Mesendoderm (in vitro differentiated cells): ENCODE results near the gene IL21.

Experiments used
- DNase-seq: peaks from one replicate; pipeline ENCODE4 v3.0.0; 2013
- H2AK5ac ChIP-seq: 2 replicates; pipeline ENCODE4 v1.6.1; 2013; ENCODE audit warnings: low read length, inconsistent platforms
- H2BK120ac ChIP-seq: 2 replicates; pipeline ENCODE4 v1.6.1; 2013; ENCODE audit warnings: low read depth, mild to moderate bottlenecking, low read length, moderate library complexity, mixed read lengths
- H2BK15ac ChIP-seq: replicated peaks from 2 replicates; pipeline ENCODE4 v1.6.1; 2013; ENCODE audit warnings: low read depth, mild to moderate bottlenecking, moderate library complexity
- H2BK5ac ChIP-seq: 2 replicates; pipeline ENCODE4 v1.6.1; 2013; ENCODE audit warnings: low read length, inconsistent platforms
- H3K18ac ChIP-seq: 2 replicates; pipeline ENCODE4 v1.6.1; 2013; ENCODE audit warnings: mild to moderate bottlenecking, low read length, mixed read lengths
- H3K23ac ChIP-seq: one replicate; pipeline ENCODE4 v1.6.1; 2013; ENCODE audit warnings: low read length
- H3K27ac ChIP-seq: 2 replicates; pipeline ENCODE4 v1.5.1; 2013; ENCODE audit warnings: low read depth, mild to moderate bottlenecking, inconsistent platforms, low read length, moderate library complexity
- H3K27me3 ChIP-seq: 2 replicates; pipeline ENCODE4 v1.6.1; 2013; ENCODE audit warnings: low read length, control low read depth, mild to moderate bottlenecking, inconsistent platforms; ENCODE audit not compliant: insufficient read depth, poor library complexity
- H3K36me3 ChIP-seq: 2 replicates; pipeline ENCODE4 v1.6.1; 2013; ENCODE audit warnings: low read length, inconsistent platforms; ENCODE audit not compliant: control insufficient read depth, insufficient read depth
- H3K4ac ChIP-seq: one replicate; pipeline ENCODE4 v1.6.1; 2013; ENCODE audit warnings: low read depth, mild to moderate bottlenecking, low read length, moderate library complexity
- H3K4me1 ChIP-seq: 2 replicates; pipeline ENCODE4 v1.6.1; 2013; ENCODE audit warnings: low read depth, low read length, inconsistent platforms; ENCODE audit not compliant: control insufficient read depth
- H3K4me2 ChIP-seq: 2 replicates; pipeline ENCODE4 v1.6.1; 2013; ENCODE audit warnings: low read length
- H3K4me3 ChIP-seq: 2 replicates; pipeline ENCODE4 v1.5.1; 2013; ENCODE audit warnings: mild to moderate bottlenecking, low read length
- H3K56ac ChIP-seq: one replicate; pipeline ENCODE4 v1.6.1; 2013; ENCODE audit warnings: low read length
- H3K79me1 ChIP-seq: 2 replicates; pipeline ENCODE4 v1.6.1; 2013; ENCODE audit warnings: low read length, inconsistent platforms
- H3K79me2 ChIP-seq: 2 replicates; pipeline ENCODE4 v1.6.1; 2013; ENCODE audit warnings: mild to moderate bottlenecking, low read length; ENCODE audit not compliant: control insufficient read depth, insufficient read depth
- H3K9ac ChIP-seq: 2 replicates; pipeline ENCODE4 v1.6.1; 2013; ENCODE audit warnings: low read length, inconsistent platforms
- H4K5ac ChIP-seq: one replicate; pipeline ENCODE4 v1.6.1; 2013; ENCODE audit warnings: low read length
- H4K8ac ChIP-seq: one replicate; pipeline ENCODE4 v1.6.1; 2013; ENCODE audit warnings: low read depth, mild to moderate bottlenecking, control low read depth, low read length, moderate library complexity
- WGBS: extraction: QIAGEN DNeasy Blood & Tissue Kit; methylation state at CpG from one replicate; pipeline ENCODE4 v1.1.7; 2013; ENCODE audit warnings: low lambda C conversion rate, missing lambda C conversion rate; ENCODE audit not compliant: insufficient coverage; ENCODE audit errors: extremely low coverage; 5-methylcytosine and 5-hydroxymethylcytosine counted together

IL21 gene

GRCh38 chr4:122643257-122643656, 22.4 kb upstream of the IL21 start:
- no peaks in the 10 kb centered on the region for H3K36me3 ChIP-seq

GRCh38 chr4:122639181-122639580, 18.3 kb upstream of the IL21 start:
- H2BK15ac ChIP-seq: no peak overlapping the region
- H4K5ac ChIP-seq: no peak overlapping the region
- no peak for DNase-seq
- no peak overlapping the region for H3K23ac ChIP-seq
- H3K9ac ChIP-seq: no peak overlapping the region
- no peaks in the 10 kb centered on the region for H3K79me1 ChIP-seq
- H3K4ac ChIP-seq: no peak overlapping the region
- H3K18ac ChIP-seq: no peak overlapping the region
- H3K4me1 ChIP-seq: no peaks in the 10 kb centered on the region
- no CpG with 5 or more reads among the region's 3 CpGs for WGBS
- no peaks in the 10 kb centered on the region for H3K27me3 ChIP-seq
- no peaks in the 10 kb centered on the region for H3K36me3 ChIP-seq
- no peak overlapping the region for H2BK120ac ChIP-seq
- H3K56ac ChIP-seq: no peak overlapping the region
- H3K4me3 ChIP-seq: no peak overlapping the region
- no peak overlapping the region for H3K27ac ChIP-seq
- no peak overlapping the region for H2AK5ac ChIP-seq
- H3K79me2 ChIP-seq: no peaks in the 10 kb centered on the region
- no peak overlapping the region for H3K4me2 ChIP-seq
- no peak overlapping the region for H4K8ac ChIP-seq
- no peak overlapping the region for H2BK5ac ChIP-seq

More at GRCh38 chr4:122643257-122643656, 22.4 kb upstream of the IL21 start:
- Histone ChIP-seq H3K4me2 (no peak overlapping the region), H3K23ac (no peak overlapping the region), H3K27ac (no peak overlapping the region), H3K79me2 (no peaks in the 10 kb centered on the region), H2AK5ac (no peak overlapping the region), H3K4ac (no peak overlapping the region), H2BK120ac (no peak overlapping the region), H3K4me1 (no peaks in the 10 kb centered on the region), H3K79me1 (no peaks in the 10 kb centered on the region), H3K18ac (no peak overlapping the region), H3K9ac (no peak overlapping the region), H3K27me3 (no peaks in the 10 kb centered on the region), H2BK15ac (no peak overlapping the region), H2BK5ac (no peak overlapping the region), H4K5ac (no peak overlapping the region), H4K8ac (no peak overlapping the region), H3K4me3 (no peak overlapping the region), H3K56ac (no peak overlapping the region)
- no peak for DNase-seq
- no CpG with 5 or more reads among the region's 2 CpGs for WGBS

GRCh38 chr4:122636697-122637096, 15.8 kb upstream of the IL21 start:
- H3K36me3 ChIP-seq: no peaks in the 10 kb centered on the region
- H3K4me2 ChIP-seq: no peak overlapping the region
- DNase-seq: no peak
- no peak overlapping the region for H3K4ac ChIP-seq
- H3K9ac ChIP-seq: no peak overlapping the region
- H2AK5ac ChIP-seq: no peak overlapping the region
- H3K23ac ChIP-seq: no peak overlapping the region
- no CpG with 5 or more reads among the region's 3 CpGs for WGBS
- H2BK15ac ChIP-seq: no peak overlapping the region
- H3K79me2 ChIP-seq: no peaks in the 10 kb centered on the region
- no peak overlapping the region for H3K27ac ChIP-seq
- no peak overlapping the region for H4K5ac ChIP-seq
- H2BK5ac ChIP-seq: no peak overlapping the region
- no peak overlapping the region for H3K56ac ChIP-seq
- no peaks in the 10 kb centered on the region for H3K4me1 ChIP-seq
- H2BK120ac ChIP-seq: no peak overlapping the region
- no peaks in the 10 kb centered on the region for H3K27me3 ChIP-seq
- no peak overlapping the region for H3K4me3 ChIP-seq
- no peak overlapping the region for H3K18ac ChIP-seq
- H4K8ac ChIP-seq: no peak overlapping the region
- no peaks in the 10 kb centered on the region for H3K79me1 ChIP-seq

- H2AK5ac ChIP-seq: no peak overlapping the region
- no peak overlapping the region for H3K4ac ChIP-seq
- H2BK120ac ChIP-seq: no peak overlapping the region
- H3K27me3 ChIP-seq: no peaks in the 10 kb centered on the region
- no peaks in the 10 kb centered on the region for H3K79me2 ChIP-seq
- H3K23ac ChIP-seq: no peak overlapping the region
- H3K79me1 ChIP-seq: no peaks in the 10 kb centered on the region
- no peak overlapping the region for H3K4me3 ChIP-seq
- H3K27ac ChIP-seq: no peak overlapping the region
- no peak overlapping the region for H4K5ac ChIP-seq
- no peak overlapping the region for H3K56ac ChIP-seq
- no peaks in the 10 kb centered on the region for H3K36me3 ChIP-seq
- no peak overlapping the region for H2BK5ac ChIP-seq
- H2BK15ac ChIP-seq: no peak overlapping the region
- no peak overlapping the region for H4K8ac ChIP-seq
- WGBS: no CpG with 5 or more reads among the region's 3 CpGs
- DNase-seq: no peak
- no peak overlapping the region for H3K18ac ChIP-seq
- no peak overlapping the region for H3K4me2 ChIP-seq
- no peak overlapping the region for H3K9ac ChIP-seq
- no peaks in the 10 kb centered on the region for H3K4me1 ChIP-seq
Observed at GRCh38 chr4:122635205-122635604, 14.3 kb upstream of the IL21 start.

- Histone ChIP-seq H3K4me2 (no peak overlapping the region), H3K4me3 (no peak overlapping the region), H3K18ac (no peak overlapping the region), H2BK5ac (no peak overlapping the region), H3K4me1 (no peaks in the 10 kb centered on the region), H3K9ac (no peak overlapping the region), H3K4ac (no peak overlapping the region), H2BK120ac (no peak overlapping the region), H3K27ac (no peak overlapping the region), H3K56ac (no peak overlapping the region), H3K23ac (no peak overlapping the region), H3K27me3 (no peaks in the 10 kb centered on the region), H4K8ac (no peak overlapping the region), H2AK5ac (no peak overlapping the region), H3K36me3 (no peaks in the 10 kb centered on the region), H3K79me1 (no peaks in the 10 kb centered on the region), H2BK15ac (no peak overlapping the region), H4K5ac (no peak overlapping the region), H3K79me2 (no peaks in the 10 kb centered on the region)
- no CpG with 5 or more reads among the region's 2 CpGs for WGBS
- no peak for DNase-seq
Observed at GRCh38 chr4:122633211-122633610, 12.3 kb upstream of the IL21 start.

GRCh38 chr4:122632396-122633143, 11.7 kb upstream of the IL21 start:
- H3K4ac ChIP-seq: no peak overlapping the region
- no peak for DNase-seq
- no peak overlapping the region for H3K27ac ChIP-seq
- H3K4me3 ChIP-seq: no peak overlapping the region
- no peaks in the 10 kb centered on the region for H3K79me2 ChIP-seq
- H3K27me3 ChIP-seq: no peaks in the 10 kb centered on the region
- no peak overlapping the region for H4K8ac ChIP-seq
- no peaks in the 10 kb centered on the region for H3K79me1 ChIP-seq
- no peak overlapping the region for H3K56ac ChIP-seq
- no peaks in the 10 kb centered on the region for H3K4me1 ChIP-seq
- H3K36me3 ChIP-seq: no peaks in the 10 kb centered on the region
- no peak overlapping the region for H4K5ac ChIP-seq
- H2BK120ac ChIP-seq: no peak overlapping the region
- no peak overlapping the region for H3K23ac ChIP-seq
- no peak overlapping the region for H2BK15ac ChIP-seq
- no peak overlapping the region for H3K18ac ChIP-seq
- H2BK5ac ChIP-seq: no peak overlapping the region
- H2AK5ac ChIP-seq: no peak overlapping the region
- H3K4me2 ChIP-seq: no peak overlapping the region
- no peak overlapping the region for H3K9ac ChIP-seq
- WGBS: no CpG with 5 or more reads among the region's 7 CpGs
